Large intestine (tissue), 3 donors: ENCODE measurements around the gene RASL11A. TPM values are rescaled to one million over a fixed set of nuclear protein-coding genes. Genes with fewer than 3 reads are reported as not detected.
"Not testable (repeated sequence)": the region's sequence is repeated elsewhere in the genome, so short reads cannot be mapped to it uniquely, and the experiment has no call there.

Source experiments
- DNase-seq, 2 donors: peaks; one replicate each; pipeline versions ENCODE4 v3.0.0 to v3.0.0-alpha.2; 2013
- H3K27ac ChIP-seq: one replicate; pipeline ENCODE4 v1.5.1; 2013; ENCODE audit warnings: low read length
- H3K27me3 ChIP-seq: 2 replicates; pipeline ENCODE4 v1.6.1; 2013; ENCODE audit warnings: low read length; ENCODE audit not compliant: control insufficient read depth, insufficient read depth
- H3K36me3 ChIP-seq: 2 replicates; pipeline ENCODE4 v1.6.1; 2013; ENCODE audit warnings: low read length; ENCODE audit not compliant: control insufficient read depth, insufficient read depth
- H3K4me1 ChIP-seq: one replicate; pipeline ENCODE4 v1.6.1; 2013; ENCODE audit warnings: low read length; ENCODE audit not compliant: control insufficient read depth, insufficient read depth
- H3K4me3 ChIP-seq: one replicate; pipeline ENCODE4 v1.5.1; 2013; ENCODE audit warnings: low read length
- H3K9me3 ChIP-seq: one replicate; pipeline ENCODE4 v1.6.1; 2013; ENCODE audit warnings: mild to moderate bottlenecking, low read depth, low read length, moderate library complexity; ENCODE audit not compliant: control insufficient read depth
- WGBS: methylation state at CpG from one replicate; pipeline ENCODE4 v1.1.5; 2013; ENCODE audit warnings: low lambda C conversion rate; ENCODE audit not compliant: insufficient coverage; 5-methylcytosine and 5-hydroxymethylcytosine counted together
- polyA plus RNA-seq: library from polyadenylated mRNA; unstranded; fragments of 120-200 nt; gene quantifications from one replicate; pipeline ENCODE4 v1.2.1, GENCODE V29; 2013

Gene RASL11A
- polyA plus RNA-seq, 1 donor: 9.0 TPM

DNA sequence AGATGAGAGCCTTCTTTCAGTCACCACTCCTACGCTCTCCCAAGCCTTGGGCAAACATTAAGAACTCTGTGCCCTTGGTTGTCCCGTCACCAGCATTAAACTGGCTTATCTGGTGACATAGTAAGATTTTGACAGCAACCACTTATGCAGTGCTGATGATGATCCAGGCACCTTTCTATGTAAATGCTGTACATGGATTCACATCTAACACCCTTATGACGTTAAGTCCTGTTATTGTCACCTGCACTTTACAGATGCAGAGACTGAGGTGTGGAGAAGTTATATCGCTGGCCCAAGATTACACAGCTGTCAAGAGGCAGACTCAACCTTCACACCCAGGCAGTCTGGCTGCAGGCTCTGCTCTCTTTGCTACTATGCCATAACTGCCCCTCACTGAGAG, 25.0 kb downstream of the RASL11A start:
- no CpG with 5 or more reads among the region's 4 CpGs for WGBS
- H3K27ac ChIP-seq: no peak overlapping the region
- no peak overlapping the region for H3K4me3 ChIP-seq
- no peak for DNase-seq
- H3K36me3 ChIP-seq: no peaks in the 10 kb centered on the region
- H3K27me3 ChIP-seq: peaks cover 4% of the 10 kb centered on the region
- no peaks in the 10 kb centered on the region for H3K4me1 ChIP-seq
- no peaks in the 10 kb centered on the region for H3K9me3 ChIP-seq

GRCh38 chr13:27296496-27296895, 25.9 kb downstream of the RASL11A start:
- Histone ChIP-seq H3K36me3 (no peaks in the 10 kb centered on the region), H3K4me1 (no peaks in the 10 kb centered on the region), H3K27me3 (peaks cover 4% of the 10 kb centered on the region), H3K4me3 (no peak overlapping the region), H3K27ac (no peak overlapping the region), H3K9me3 (no peaks in the 10 kb centered on the region)
- WGBS: no CpG with 5 or more reads among the region's 8 CpGs
- DNase-seq: no peak

DNA sequence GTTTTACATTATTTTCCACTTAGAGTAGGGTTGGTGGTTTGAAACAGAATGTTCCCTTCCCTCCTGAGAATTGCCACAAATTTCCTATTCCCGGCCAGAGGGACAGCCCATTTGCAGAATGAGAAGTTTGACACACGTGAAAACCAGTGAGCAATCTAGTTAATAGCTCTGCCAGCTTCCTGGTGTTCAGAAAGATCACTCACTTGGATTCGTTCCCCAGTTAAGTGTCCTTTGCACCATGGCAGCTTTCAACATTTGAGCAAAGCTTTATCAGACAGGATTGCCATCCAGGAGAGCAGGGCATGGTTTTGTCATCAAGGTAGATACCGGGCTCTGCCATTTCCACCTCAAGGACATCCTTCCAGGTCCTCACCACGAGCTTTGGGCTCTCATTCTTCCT, 28.2 kb downstream of the RASL11A start:
- no peaks in the 10 kb centered on the region for H3K9me3 ChIP-seq
- no peak for DNase-seq
- no peaks in the 10 kb centered on the region for H3K36me3 ChIP-seq
- no peaks in the 10 kb centered on the region for H3K4me1 ChIP-seq
- no peak overlapping the region for H3K4me3 ChIP-seq
- WGBS: 86% methylated on average over 1 of the region's 5 CpGs
- peaks cover 4% of the 10 kb centered on the region for H3K27me3 ChIP-seq
- H3K27ac ChIP-seq: no peak overlapping the region

GRCh38 chr13:27300406-27300805, 29.8 kb downstream of the RASL11A start:
- DNase-seq, H3K27me3 ChIP-seq, H3K4me3 ChIP-seq, H3K9me3 ChIP-seq, H3K27ac ChIP-seq, H3K36me3 ChIP-seq, H3K4me1 ChIP-seq: not testable (repeated sequence)
- no CpG with 5 or more reads among the region's 7 CpGs for WGBS

- Histone ChIP-seq H3K27me3 (peaks cover 3% of the 10 kb centered on the region), H3K4me3 (no peak overlapping the region), H3K27ac (no peak overlapping the region), H3K4me1 (no peaks in the 10 kb centered on the region), H3K36me3 (no peaks in the 10 kb centered on the region), H3K9me3 (no peaks in the 10 kb centered on the region)
- DNase-seq: no peak
- no CpG with 5 or more reads among the region's 6 CpGs for WGBS
Measured at GRCh38 chr13:27300941-27301586, 30.4 kb downstream of the RASL11A start.

DNA sequence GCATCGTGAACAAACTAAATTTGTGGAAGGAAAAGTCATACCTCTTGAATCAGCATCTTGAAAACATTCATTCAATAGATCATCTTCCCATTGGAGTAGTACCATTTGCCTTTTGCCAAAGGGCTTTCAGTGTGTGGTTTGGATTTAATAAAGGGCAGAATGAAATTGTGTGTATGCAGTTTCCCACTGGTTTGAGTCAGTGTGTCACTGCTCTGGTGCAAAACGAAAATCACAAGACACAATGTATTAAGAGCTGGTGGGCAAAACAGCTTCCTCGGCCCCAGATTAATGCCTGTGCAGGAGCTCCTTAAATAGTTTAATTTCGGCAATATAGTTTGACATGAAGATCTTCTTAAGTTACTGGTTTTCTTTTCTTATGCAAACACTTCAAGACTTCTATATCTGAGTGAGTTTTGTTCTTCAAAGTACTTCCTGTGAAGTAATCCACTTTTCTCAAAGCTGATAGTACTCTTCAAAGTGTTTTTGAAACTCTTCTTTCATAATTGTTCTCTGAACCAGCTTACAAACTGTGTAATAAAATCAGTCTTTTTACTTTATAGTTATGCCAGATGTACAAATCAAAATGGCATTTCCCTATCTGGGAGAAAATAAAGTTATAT, 32.1 kb downstream of the RASL11A start:
- 50% methylated on average over 2 of the region's 4 CpGs for WGBS
- H3K4me1 ChIP-seq: no peaks in the 10 kb centered on the region
- H3K36me3 ChIP-seq: no peaks in the 10 kb centered on the region
- no peaks in the 10 kb centered on the region for H3K9me3 ChIP-seq
- no peak for DNase-seq
- H3K27me3 ChIP-seq: no peaks in the 10 kb centered on the region
- H3K4me3 ChIP-seq: no peak overlapping the region
- no peak overlapping the region for H3K27ac ChIP-seq

DNA sequence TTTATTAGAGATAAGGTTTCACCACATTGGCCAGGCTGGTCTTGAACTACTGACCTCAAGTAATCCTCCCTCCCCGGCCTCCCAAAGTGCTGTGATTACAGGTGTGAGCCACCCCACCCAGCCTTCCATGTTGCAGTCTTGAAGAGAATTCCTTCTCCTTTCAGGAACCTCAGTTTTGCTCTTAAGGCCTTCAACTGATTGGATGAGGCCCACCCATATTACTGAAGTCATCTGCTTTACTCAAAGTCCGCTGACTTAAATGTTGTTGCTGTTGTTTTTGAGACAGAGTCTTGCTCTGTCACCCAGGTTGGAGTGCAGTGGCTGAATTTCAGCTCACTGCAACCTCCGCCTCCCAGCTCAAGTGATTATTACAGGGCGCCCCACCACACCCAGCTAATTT, 33.5 kb downstream of the RASL11A start:
- no peak for DNase-seq
- WGBS: no CpG with 5 or more reads among the region's 4 CpGs

GRCh38 chr13:27304611-27305010, 34.0 kb downstream of the RASL11A start:
- Histone ChIP-seq H3K9me3 (no peaks in the 10 kb centered on the region), H3K4me1 (no peaks in the 10 kb centered on the region), H3K27me3 (no peaks in the 10 kb centered on the region), H3K27ac (no peak overlapping the region), H3K36me3 (no peaks in the 10 kb centered on the region), H3K4me3 (no peak overlapping the region)
- WGBS: no CpG with 5 or more reads among the region's 2 CpGs
- no peak for DNase-seq

More for the DNA sequence above, 33.5 kb downstream of the RASL11A start:
- H3K27me3 ChIP-seq: no peaks in the 10 kb centered on the region
- no peak overlapping the region for H3K4me3 ChIP-seq
- no peaks in the 10 kb centered on the region for H3K4me1 ChIP-seq
- H3K9me3 ChIP-seq: no peaks in the 10 kb centered on the region
- H3K36me3 ChIP-seq: no peaks in the 10 kb centered on the region
- H3K27ac ChIP-seq: no peak overlapping the region

DNA sequence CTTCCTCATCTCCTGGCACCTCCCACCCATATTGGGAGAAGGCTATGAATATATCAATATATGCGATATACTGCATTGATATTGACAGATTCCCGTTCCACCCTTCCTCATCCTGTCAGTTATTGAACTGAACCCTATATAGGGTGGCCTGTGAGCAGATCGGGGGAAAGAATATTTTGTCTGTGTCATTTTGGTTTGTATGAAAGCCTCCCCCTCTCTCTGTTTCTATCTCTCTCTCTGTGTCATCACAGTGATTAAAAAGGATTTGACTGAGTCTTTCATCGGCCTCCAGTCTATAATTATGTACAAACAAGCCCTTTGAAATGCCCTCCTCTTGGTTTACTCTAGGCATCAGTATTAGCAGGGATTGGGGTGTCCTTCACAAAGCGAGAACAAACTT, 35.7 kb downstream of the RASL11A start:
- Histone ChIP-seq H3K4me1 (no peaks in the 10 kb centered on the region), H3K4me3 (no peak overlapping the region), H3K9me3 (no peaks in the 10 kb centered on the region), H3K27me3 (no peaks in the 10 kb centered on the region), H3K27ac (no peak overlapping the region), H3K36me3 (no peaks in the 10 kb centered on the region)
- WGBS: 60% methylated on average over 2 of the region's 5 CpGs
- no peak for DNase-seq

GRCh38 chr13:27308941-27309340, 38.3 kb downstream of the RASL11A start:
- Histone ChIP-seq H3K27ac (no peak overlapping the region), H3K27me3 (no peaks in the 10 kb centered on the region), H3K4me1 (no peaks in the 10 kb centered on the region), H3K36me3 (no peaks in the 10 kb centered on the region), H3K4me3 (no peak overlapping the region), H3K9me3 (no peaks in the 10 kb centered on the region)
- DNase-seq: no peak
- no CpG with 5 or more reads among the region's 19 CpGs for WGBS

GRCh38 chr13:27309401-27309958, 38.9 kb downstream of the RASL11A start:
- Histone ChIP-seq H3K9me3 (no peaks in the 10 kb centered on the region), H3K4me3 (no peak overlapping the region), H3K27me3 (no peaks in the 10 kb centered on the region), H3K36me3 (no peaks in the 10 kb centered on the region), H3K4me1 (no peaks in the 10 kb centered on the region), H3K27ac (no peak overlapping the region)
- WGBS: no CpG with 5 or more reads among the region's 7 CpGs
- no peak for DNase-seq
